GM23248 (cell line): ENCODE data around the gene ANHX.

ENCODE experiments used
- EZH2 ChIP-seq: fragments of 200-600 bp; sonication (generic); IDR thresholded peaks from 2 replicates; pipeline ENCODE4 v1.6.1; 2018; ENCODE audit warnings: antibody characterized with exemption, mild to moderate bottlenecking; ENCODE audit not compliant: insufficient read depth, poor library complexity, severe bottlenecking
- EZH2phosphoT487 ChIP-seq: fragments of 200-600 bp; sonication (generic); IDR thresholded peaks from 2 replicates; pipeline ENCODE4 v1.6.1; 2018; ENCODE audit warnings: antibody characterized with exemption, moderate library complexity, mild to moderate bottlenecking, low read depth; ENCODE audit not compliant: insufficient read depth

DNA sequence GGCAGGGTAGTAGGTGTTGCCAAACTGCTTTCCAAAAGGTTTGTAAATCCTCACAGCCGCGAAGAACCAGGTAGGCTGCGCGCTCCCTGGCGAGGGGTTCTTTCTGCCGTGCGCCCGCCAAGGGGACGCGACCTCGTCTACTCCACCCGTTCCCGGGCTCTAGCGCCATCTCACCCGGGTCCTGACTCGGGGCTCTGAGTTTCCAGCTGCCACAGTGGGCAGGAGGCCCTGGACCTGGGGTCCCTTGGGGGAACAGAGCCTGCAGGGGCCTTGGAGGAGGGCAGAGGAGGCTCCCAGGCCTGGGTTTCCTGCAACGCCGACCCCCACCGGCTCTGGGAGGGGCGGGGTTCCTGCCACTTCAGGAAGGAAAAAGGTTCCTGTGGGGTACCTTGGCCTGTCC, 706 bp downstream of the ANHX start:
- TF ChIP-seq EZH2 (no peak), EZH2phosphoT487 (no peak)
